HEK293 (cell line): ENCODE data around the gene TBC1D3L.
"Not testable (repeated sequence)": the region's sequence is repeated elsewhere in the genome, so short reads cannot be mapped to it uniquely, and the experiment has no call there.

Experiments
- CTCF ChIA-PET: fragments of 350-600 bp; formaldehyde crosslinking; extraction: SDS; loops from one replicate; lab custom pipeline; 2021; ENCODE audit warnings: antibody characterized with exemption; lab: Yijun Ruan, JAX
- POLR2A ChIA-PET: fragments of 300-600 bp; formaldehyde crosslinking; extraction: SDS; loops from one replicate; lab custom pipeline; 2020; ENCODE audit warnings: antibody characterized with exemption, inconsistent platforms; lab: Yijun Ruan, JAX
- H3K27ac ChIP-seq: fragments of 200-500 bp; sonication (Bioruptor generic); 2 replicates; pipeline ENCODE4 v1.5.1; 2014; ENCODE audit warnings: low read depth, low read length, control low read depth, inconsistent platforms; ENCODE audit errors: extremely low read depth
- H3K36me3 ChIP-seq, 2 experiments: fragments of 200-500 bp in 1 of 2; sonication (Bioruptor generic) in 1 of 2; 1 replicate in 1 of 2; 2 replicates in 1 of 2; pipeline ENCODE4 v1.5.1; 2014 to 2017; ENCODE audit warnings: inconsistent platforms in 2 of 2, low read length in 2 of 2; ENCODE audit not compliant: control insufficient read depth in 2 of 2, insufficient read depth in 1 of 2
- H3K4me1 ChIP-seq: fragments of 200-500 bp; sonication (Bioruptor generic); 2 replicates; pipeline ENCODE4 v1.5.1; 2014; ENCODE audit warnings: mild to moderate bottlenecking, low read length, inconsistent platforms; ENCODE audit not compliant: control insufficient read depth, insufficient read depth
- H3K4me3 ChIP-seq: 2 replicates; pipeline ENCODE4 v1.5.1; 2011; ENCODE audit warnings: low read depth, mild to moderate bottlenecking, control low read depth, low read length, moderate library complexity
- H3K9me3 ChIP-seq: fragments of 200-500 bp; sonication (Bioruptor generic); 2 replicates; pipeline ENCODE4 v1.5.1; 2014; ENCODE audit warnings: low read depth, low read length, inconsistent platforms; ENCODE audit not compliant: control insufficient read depth, insufficient read depth

The TBC1D3L gene

DNA sequence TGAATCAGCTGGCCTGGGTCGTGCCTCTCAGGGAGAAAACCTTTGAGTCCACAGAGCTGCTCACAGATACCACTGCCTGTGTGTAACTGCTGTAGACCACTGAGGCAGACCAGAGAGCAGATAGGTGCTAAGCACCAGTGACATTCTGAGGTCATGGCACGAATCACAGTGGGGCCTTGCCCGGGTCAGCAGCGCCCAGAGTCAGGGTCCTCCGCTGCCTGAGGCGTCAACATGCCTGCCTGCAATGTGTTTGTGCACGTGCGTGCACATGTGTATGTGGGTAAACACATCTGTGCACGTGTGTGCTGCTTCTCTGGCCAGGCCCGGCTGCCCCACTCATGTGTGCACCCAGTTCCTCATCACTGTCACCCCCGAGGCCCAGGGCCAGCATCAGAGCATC, at the start of gene TBC1D3L:
Gene TBC1D3L, minus strand, starts transcription at position 101 of the 400 bp plus-strand sequence. CDS start 1,540 bp downstream, outside the sequence.
- CTCF ChIA-PET, POLR2A ChIA-PET, H3K36me3 ChIP-seq, H3K4me1 ChIP-seq, H3K9me3 ChIP-seq, H3K4me3 ChIP-seq, H3K27ac ChIP-seq: not testable (repeated sequence)

DNA sequence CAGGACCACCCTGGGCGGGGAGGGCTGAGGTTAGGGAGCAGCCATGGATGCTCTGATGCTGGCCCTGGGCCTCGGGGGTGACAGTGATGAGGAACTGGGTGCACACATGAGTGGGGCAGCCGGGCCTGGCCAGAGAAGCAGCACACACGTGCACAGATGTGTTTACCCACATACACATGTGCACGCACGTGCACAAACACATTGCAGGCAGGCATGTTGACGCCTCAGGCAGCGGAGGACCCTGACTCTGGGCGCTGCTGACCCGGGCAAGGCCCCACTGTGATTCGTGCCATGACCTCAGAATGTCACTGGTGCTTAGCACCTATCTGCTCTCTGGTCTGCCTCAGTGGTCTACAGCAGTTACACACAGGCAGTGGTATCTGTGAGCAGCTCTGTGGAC, 14.8 kb upstream of the TBC1D3L start, which contains the start of gene TBC1D3D:
Gene TBC1D3D, plus strand, starts transcription at position 301 of the 400 bp plus-strand sequence. CDS start 1,585 bp downstream, outside the sequence.
- H3K4me1 ChIP-seq, POLR2A ChIA-PET, H3K4me3 ChIP-seq, H3K9me3 ChIP-seq, H3K27ac ChIP-seq, H3K36me3 ChIP-seq, CTCF ChIA-PET: not testable (repeated sequence)
